ENCODE results near the gene FGF4. TPM values are rescaled to one million over a fixed set of nuclear protein-coding genes. Genes with fewer than 3 reads are reported as not detected.
"Not testable (repeated sequence)": the region's sequence is repeated elsewhere in the genome, so short reads cannot be mapped to it uniquely, and the experiment has no call there.

The FGF4 gene
- total RNA-seq, 1 donor from 2014 or later: not detected

GRCh38 chr11:69773626-69774353 lies 1.4 kb downstream of the FGF4 start:
- no peak for DNase-seq

DNA sequence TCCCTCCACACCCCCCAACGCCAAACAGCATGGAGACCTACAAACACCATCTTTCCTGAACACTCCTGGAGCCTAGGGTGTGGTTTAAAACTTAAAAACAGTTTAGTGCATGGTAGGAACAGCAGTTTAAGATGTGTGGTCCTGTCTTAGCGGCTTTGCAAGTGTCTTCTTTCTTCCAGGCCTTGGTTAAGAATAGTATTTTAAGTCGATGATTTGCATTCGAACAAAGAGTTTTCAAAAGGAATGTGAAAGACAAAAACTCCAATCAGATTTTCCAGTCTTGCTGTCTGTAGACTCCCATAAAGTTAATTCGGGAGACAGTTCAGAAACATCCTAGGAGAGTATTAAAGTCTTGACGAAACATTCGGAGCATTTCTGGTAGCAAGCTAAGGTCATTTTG lies 3.7 kb downstream of the FGF4 start:
- no peak for DNase-seq

GRCh38 chr11:69770540-69770939 lies 4.6 kb downstream of the FGF4 start:
- no peak for DNase-seq

DNA sequence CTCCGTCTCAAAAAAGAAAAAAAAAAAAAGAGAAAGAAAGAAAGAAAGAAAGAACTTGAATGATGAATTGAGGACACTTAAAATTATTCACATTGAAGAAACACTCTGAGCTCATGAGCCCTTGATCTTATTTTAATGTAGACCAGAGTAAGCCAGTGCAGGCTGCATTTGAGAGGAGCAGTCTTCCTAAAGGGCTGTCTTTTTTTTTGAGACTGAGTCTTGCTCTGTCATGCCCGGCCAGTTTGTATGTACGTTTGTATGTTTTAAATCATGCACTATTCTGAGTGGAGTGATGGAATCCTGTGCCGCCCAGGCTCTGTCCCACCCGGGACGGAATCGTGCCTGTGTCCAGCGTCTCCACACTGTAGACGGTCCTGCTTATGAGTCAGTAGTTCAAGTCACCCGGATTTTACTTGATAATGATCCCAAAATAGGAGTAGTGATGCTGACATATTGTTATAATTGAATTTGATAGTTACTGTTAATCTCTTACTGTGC lies 9.6 kb downstream of the FGF4 start:
- DNase-seq: no peak

GRCh38 chr11:69764918-69765317 lies 10.2 kb downstream of the FGF4 start:
- not testable (repeated sequence) for DNase-seq

DNA sequence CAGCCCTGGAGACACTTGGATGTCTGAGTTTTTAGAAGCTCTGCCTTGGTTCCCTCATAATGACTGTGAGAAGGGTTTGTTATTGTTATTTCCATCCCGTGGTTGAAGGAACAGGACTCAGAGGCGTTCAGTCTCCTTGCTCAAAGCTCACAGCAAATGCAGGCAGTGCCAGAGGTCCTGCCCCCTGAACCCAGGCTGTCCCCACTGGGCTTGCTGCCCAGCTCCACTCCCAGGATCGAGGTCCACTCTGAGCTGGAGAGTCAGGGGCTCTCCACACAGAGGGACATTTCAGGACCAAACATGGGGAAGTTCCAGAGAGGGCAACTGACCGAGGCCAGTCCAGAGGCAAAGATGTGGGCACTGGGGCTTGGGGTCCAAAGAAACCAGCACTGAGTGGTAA lies 14.8 kb downstream of the FGF4 start:
- no peak for DNase-seq

GRCh38 chr11:69752890-69753289 lies 22.3 kb downstream of the FGF4 start:
- no peak for DNase-seq

DNA sequence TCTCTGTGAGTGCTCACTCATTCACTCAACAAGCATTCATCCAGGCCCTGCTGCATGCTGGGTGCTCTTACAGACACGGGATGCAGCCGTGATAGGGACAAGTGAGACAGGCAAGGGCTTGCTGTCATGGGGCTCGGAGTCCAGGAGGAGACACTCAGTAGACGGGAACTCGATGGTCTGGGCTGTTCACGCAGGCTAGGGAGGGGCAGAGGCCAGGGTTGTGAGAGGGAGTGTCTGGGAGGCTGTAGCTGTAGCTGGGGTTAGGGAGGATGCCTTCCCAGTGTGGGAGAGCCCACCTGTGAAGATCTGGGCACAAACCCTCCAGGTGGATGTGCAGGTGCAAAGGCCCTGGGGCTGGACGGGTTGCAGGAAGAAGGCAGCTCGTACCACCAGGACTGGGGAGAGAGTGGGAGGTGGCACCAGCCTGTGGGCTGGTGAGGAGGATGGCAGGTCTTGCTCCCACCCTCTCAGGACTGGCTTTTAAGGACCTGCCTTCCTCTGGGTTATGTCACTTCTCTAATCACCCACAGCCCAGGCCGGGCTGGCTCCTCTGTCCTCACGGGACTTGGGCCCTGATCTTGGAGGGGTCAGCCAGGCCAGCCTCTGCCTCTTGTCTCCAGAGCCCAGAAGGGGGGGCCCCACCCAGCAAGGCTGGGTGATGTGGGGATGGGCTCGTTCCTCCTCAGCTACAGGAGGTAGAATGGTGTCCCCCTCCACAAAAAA lies 24.1 kb downstream of the FGF4 start:
- no peak for DNase-seq

DNA sequence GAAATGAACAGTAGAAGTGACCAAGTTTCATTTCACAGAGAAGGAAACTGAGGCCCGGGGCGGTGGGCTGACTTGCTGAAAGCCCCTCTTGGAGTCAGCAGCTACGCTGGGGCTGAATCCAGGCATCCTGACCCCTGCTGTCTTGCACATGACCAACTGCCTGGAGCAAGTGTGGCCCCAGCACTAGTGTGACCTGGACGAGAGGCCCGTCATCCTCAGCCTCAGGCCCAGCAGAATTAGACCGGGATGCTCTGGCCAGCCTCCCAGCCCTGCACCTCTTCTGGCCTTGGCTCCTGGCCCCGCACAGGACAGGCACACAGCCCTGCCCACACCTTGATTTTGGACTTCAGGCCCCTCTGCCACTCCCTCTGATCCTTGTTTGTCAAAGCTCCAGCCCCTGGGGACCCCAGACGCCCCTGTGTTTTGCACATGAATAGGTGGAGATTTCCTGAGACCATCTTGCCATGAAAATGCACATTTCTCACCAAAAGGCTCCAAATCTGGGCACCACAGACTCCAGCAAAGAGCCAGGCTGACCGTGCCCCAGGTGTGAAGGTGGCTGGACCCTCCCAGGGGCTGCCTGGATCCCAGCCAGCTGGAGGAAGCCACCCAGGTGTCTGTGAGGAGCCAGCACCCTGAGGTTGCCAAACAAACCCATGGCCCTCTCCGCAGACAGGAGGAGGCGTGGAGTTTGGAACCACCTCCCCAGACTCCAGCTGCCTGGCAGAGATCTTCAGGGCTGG lies 24.9 kb downstream of the FGF4 start:
- no peak for DNase-seq

- DNase-seq: no peak
Observed at GRCh38 chr11:69748637-69749036, 26.5 kb downstream of the FGF4 start.

DNA sequence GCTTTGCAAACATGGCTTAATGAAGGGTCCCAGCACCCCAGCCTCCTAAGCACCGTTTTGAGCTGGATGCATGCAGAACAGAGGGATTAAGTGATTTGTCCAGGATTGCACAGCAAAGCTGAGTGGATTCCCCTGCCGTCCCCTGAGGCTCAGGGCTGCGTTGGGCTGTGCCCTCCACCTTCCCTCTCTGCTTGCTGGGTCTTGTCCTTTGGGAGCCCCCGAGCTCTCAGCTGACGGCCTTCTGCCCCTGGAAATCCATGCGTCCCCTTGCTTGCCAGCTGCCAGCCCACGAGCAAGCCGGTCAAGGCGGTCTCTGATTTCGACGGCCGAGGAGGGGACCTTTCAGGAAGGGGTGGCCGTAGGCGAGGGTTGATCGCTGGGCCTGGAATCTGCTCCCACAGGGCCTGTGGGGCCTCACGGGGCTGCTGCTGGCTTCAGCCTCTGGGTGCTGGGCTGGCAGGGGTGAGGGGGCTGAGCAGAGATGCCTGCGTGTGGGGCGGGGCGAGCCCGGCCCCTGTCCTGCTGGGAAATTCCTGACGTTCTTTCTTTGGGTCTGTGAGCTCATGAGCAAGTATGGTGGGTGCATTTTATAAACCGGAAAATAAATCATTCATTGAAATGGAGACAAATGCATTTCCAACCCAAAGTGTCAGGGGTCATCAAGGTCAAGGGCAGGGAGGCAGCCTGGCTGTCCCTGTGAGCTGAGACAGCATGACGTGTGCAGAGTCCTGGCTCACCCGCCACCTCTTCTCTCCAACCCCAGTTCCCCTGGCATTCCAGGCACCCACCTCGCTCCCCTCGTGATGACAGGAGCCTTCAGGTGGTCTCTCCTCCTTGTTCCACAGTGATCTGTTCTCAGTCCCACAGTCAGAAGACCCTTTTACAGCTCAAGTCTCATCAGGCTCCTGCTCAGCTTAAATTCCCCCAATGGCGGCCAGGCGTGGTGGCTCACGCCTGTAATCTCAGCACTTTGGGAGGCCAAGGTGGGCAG lies 28.1 kb downstream of the FGF4 start:
- DNase-seq: no peak

DNA sequence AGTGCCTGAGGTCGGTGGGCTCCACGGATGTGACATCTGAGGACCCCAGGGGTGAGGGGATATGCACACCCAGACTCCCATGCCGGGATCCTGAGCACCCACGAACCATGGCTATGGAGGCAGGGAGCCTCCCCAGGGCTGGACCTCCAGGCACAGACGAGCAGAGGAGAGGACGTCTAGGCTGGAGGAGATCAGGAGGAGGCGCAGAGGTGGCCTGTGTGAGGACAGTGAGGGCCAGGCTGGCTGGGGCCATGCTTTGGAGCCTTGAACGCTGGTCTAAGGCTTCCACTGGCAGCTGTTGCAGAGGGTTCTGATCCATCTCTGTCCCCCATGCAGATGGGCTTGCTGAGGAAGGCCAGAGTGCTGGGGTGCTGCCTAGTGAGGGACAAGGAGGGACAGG lies 29.0 kb downstream of the FGF4 start:
- no peak for DNase-seq

- no peak for DNase-seq
Observed at GRCh38 chr11:69745201-69745600, 29.9 kb downstream of the FGF4 start.

DNA sequence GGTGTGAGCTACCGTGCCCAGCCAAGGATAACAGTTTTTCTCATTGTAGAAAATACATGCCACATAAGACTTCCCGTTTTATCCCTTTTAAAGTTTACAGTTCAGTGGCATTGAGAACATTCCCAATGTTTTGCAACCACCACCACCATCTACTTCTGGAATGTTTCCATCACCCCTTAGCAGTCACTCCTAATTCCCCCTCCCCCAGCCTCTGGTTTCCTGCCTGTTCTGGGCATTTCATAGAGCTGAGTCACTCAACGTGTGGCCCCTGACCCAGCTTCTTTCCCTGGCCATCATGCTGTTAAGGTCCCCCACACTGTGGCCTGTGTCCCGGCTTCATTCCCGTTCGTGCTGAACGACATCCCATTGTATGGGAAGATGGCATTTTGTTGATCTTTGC lies 30.7 kb downstream of the FGF4 start:
- peak; percentile 47 for DNase-seq

DNA sequence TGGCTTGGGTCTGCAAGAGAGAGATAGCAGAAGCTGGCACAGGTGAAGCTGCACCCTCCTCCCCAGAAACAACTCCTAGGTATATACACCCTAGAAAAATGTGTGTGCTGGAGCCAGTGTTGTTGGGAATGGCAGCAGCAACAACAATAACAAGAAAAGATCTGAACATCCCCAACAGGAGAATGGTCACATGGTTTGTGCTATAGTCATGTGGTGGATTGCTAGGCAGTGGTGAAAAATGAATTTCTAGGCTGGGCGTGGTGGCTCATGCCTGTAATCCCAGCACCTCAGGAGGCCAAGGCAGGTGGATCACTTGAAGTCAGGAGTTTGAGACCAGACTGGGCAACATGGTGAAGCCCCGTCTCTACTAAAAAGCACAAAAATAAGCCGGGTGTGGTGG lies 40.3 kb downstream of the FGF4 start:
- no peak for DNase-seq

GRCh38 chr11:69734367-69734766 lies 40.8 kb downstream of the FGF4 start:
- DNase-seq: no peak

DNA sequence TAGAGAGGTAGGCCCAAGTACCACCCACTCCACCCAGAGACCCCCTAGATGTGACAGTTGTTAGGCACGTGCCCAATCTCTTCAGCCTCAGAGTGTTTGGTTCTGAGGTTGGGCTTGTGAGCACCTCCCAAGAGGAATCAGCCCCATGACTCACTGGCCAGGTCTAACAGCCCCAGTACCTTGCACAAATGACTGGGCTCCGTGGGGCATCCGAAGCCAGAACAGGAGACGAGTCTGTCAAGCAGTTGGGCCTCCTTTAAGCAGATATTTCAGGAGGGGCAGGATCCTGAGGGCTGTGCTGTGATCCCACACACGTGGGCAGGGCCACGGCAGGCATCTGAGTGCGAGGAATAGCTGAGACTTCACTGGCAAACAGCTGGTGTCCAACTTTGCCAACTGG lies 42.2 kb downstream of the FGF4 start:
- no peak for DNase-seq

- DNase-seq: no peak
Observed at GRCh38 chr11:69731110-69731509, 44.0 kb downstream of the FGF4 start.

GRCh38 chr11:69730500-69730899 lies 44.6 kb downstream of the FGF4 start:
- no peak for DNase-seq

DNA sequence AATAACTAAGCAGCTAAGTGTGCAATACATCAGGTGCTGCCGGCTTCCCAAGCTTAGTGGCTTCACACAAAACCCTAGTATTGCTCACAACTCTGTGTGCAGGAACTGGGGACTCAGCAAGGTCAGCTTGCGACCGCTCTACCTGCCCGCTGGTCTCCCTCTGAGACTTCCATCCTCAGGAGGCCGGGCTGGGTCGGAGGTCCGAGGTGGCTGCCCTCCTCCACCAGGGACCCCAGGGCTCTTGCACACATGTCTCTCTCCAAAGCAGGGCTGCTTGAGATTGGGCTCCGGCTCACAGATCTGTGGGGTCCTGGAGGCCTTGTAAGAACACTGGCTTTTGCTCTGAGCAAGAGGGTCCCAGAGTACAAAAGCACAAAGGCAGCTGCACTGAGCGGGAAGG lies 45.9 kb downstream of the FGF4 start:
- DNase-seq: no peak

GRCh38 chr11:69727266-69727665 lies 47.9 kb downstream of the FGF4 start:
- no peak for DNase-seq

DNA sequence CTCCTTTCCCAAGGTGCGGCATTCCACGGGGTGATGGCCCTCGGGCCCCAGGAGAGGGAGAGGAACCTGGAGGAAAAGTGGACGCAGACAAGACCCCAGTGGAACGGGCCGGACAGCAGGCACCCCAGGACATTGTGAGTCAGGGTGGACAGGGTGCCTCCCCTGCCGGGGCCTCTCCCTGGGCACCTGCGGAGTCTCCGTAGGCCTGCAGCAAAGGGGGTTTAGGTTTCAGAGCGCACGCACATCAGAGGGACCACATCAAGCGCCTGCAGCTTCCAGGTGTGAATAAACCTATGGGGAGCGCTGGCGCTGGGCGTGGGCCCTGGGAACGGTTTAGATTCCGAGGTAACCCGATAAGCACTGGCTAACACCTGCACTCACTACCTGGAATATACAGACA lies 48.7 kb downstream of the FGF4 start:
- DNase-seq: no peak

Data from dermis blood vessel endothelial cell (primary cell).